GM12891 (cell line): Measurements from ENCODE around the gene CEBPE.

Experiments
- DNase-seq: peaks from one replicate; pipeline ENCODE4 v3.0.0; 2011; ENCODE audit warnings: low spot score; ENCODE audit not compliant: insufficient read length
- FAIRE-seq: peaks from 2 replicates; lab custom pipeline; 2011; peaks lifted over from hg19 to GRCh38; lab: Jason Lieb, UNC
- PAX5 ChIP-seq: IDR thresholded peaks from 2 replicates; pipeline ENCODE4 v1.6.1; 2011; ENCODE audit warnings: low read length, moderate library complexity, mild to moderate bottlenecking; ENCODE audit not compliant: insufficient read depth, severe bottlenecking
- POLR2A ChIP-seq: IDR thresholded peaks from 2 replicates; pipeline ENCODE4 v1.6.1; 2011; ENCODE audit warnings: low read depth, low read length, control low read depth
- POLR2AphosphoS5 ChIP-seq: IDR thresholded peaks from 2 replicates; pipeline ENCODE4 v1.6.1; 2011; ENCODE audit warnings: low read depth, low read length, control low read depth
- POU2F2 ChIP-seq: IDR thresholded peaks from 2 replicates; pipeline ENCODE4 v1.6.1; 2011; ENCODE audit warnings: low read depth, mild to moderate bottlenecking, control low read depth, low read length, moderate library complexity
- SPI1 ChIP-seq: IDR thresholded peaks from 2 replicates; pipeline ENCODE4 v1.6.1; 2011; ENCODE audit warnings: low read depth, low read length, control low read depth
- TAF1 ChIP-seq: IDR thresholded peaks from 2 replicates; pipeline ENCODE4 v1.6.1; 2011; ENCODE audit warnings: low read depth, low read length, control low read depth

Gene CEBPE

GRCh38 chr14:23104591-23105347 is 14.3 kb downstream of the CEBPE start, which contains the start of gene CIROP:
TSS of gene CIROP (minus strand) at chr14:23104989. CDS start at chr14:23104920, 69 bp downstream.
- FAIRE-seq: no peak
- DNase-seq: no peak
- TF ChIP-seq TAF1 (no peak), PAX5 (no peak), POU2F2 (no peak), POLR2A (no peak), POLR2AphosphoS5 (no peak)

DNA sequence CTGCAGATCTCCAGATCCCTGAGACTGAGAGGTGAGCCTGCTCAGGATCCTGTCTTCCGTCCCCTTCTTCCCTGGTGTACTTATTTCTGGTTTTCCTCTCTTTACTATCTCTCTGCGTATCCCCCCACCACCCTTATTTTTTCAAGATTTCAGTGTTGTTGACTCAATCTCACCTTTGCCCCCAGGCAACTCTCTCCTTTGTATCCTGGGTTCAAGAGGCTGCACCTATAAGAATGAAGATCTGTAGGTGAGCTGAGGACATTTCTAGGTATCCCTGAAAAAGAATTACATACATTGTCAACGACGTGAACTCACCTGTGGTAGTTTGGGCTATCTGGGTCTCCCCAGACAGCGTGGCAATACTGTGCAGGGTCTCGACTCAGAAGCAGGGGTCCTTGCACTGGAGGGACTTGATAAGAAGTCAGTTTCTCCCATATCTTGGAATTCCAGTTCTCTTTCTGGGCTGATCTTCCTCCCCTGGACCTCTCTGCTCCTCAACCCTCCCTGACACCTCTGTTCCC is 14.9 kb downstream of the CEBPE start:
- DNase-seq: no peak
- TF ChIP-seq PAX5: no peak
- no peak for TF ChIP-seq POU2F2
- FAIRE-seq: no peak

DNA sequence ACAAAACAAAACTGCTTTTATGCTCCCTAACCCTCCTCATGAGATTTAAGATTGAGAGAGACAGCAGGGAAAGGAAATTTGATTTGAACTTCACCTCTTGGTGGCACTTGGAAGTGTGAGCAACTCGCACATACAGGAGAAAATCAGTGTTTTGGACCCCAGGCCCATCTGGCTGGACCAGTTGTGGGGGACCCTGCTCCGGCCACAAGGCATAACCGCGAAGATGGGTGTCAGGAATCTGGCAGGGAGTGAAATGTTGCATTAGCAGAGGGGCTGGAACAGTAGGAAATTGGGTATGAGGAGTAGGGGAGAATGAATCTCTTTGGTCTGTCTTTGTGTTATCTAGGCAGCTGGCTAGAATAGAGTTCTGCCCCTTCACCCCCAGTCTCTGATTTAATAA is 15.5 kb downstream of the CEBPE start:
- FAIRE-seq (no peak), DNase-seq (no peak)
- no peak for TF ChIP-seq POU2F2
- TF ChIP-seq POLR2A: no peak
- no peak for TF ChIP-seq TAF1
- no peak for TF ChIP-seq SPI1
- no peak for TF ChIP-seq PAX5
- TF ChIP-seq POLR2AphosphoS5: no peak

- no peak for TF ChIP-seq POLR2A
- TF ChIP-seq POLR2AphosphoS5: no peak
- no peak for TF ChIP-seq SPI1
- TF ChIP-seq POU2F2: no peak
- TF ChIP-seq TAF1: no peak
- no peak for DNase-seq
- FAIRE-seq: no peak
Measured at GRCh38 chr14:23102801-23103200, 16.3 kb downstream of the CEBPE start.

DNA sequence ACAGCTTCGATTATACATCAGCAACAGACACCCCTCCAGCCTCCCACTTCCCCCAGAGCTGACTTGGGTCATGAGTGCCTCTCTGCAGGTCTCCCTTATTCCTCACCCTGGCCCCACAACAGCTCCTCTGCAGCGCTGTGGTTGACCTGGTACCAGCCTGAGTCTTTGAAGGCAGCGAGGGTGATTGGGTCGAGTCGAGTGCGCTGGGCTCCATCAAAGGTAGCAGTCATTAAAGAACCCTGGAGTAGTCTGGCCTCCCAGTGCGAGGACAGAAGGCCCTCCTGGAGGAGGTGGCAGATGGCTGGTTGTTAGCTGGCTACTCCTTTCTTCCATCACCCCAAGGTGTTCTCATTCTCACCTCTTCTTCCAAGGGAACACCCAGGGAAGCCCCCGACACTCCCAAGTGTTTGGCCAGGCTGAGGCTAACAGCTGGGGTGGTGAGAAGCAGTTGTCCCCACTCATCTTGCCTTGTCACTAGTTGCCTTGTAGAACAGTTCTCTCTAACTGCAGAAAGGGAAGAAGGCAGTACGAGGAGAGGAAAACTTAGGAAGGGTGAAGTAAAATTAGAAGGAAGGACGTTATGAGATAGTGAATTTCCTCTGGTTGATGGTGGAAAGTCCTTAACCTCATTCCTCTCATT is 16.9 kb downstream of the CEBPE start:
- no peak for DNase-seq
- TF ChIP-seq POLR2AphosphoS5 (no peak), POLR2A (no peak), SPI1 (no peak), PAX5 (no peak), TAF1 (no peak)
- FAIRE-seq: no peak

GRCh38 chr14:23101213-23101970 is 17.7 kb downstream of the CEBPE start:
- TF ChIP-seq PAX5 (no peak), TAF1 (no peak), POU2F2 (no peak), SPI1 (no peak), POLR2AphosphoS5 (no peak), POLR2A (no peak)
- DNase-seq (no peak), FAIRE-seq (no peak)

- TF ChIP-seq POU2F2 (no peak), POLR2A (no peak), POLR2AphosphoS5 (no peak), SPI1 (no peak), PAX5 (no peak), TAF1 (no peak)
- FAIRE-seq (no peak), DNase-seq (no peak)
Measured at GRCh38 chr14:23099212-23099861, 19.7 kb downstream of the CEBPE start.

DNA sequence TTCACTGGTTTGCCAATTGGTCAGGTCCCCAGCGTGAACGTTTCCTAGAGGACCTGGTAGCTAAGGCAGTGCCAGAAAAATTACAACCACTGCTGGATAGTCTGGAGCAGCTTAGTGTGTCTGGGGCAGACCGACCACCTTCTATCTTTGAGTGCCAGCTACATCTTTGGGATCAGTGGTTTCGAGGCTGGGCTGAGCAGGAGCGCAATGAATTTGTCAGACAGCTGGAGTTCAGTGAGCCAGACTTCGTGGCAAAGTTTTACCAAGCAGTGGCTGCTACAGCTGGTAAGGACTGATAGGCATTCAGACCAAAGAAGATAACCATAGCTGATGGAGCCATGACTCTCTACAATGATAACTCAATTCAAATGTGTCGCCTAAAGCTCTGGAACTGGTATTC is 21.3 kb downstream of the CEBPE start:
- no peak for TF ChIP-seq TAF1
- TF ChIP-seq PAX5: no peak
- DNase-seq (no peak), FAIRE-seq (no peak)

DNA sequence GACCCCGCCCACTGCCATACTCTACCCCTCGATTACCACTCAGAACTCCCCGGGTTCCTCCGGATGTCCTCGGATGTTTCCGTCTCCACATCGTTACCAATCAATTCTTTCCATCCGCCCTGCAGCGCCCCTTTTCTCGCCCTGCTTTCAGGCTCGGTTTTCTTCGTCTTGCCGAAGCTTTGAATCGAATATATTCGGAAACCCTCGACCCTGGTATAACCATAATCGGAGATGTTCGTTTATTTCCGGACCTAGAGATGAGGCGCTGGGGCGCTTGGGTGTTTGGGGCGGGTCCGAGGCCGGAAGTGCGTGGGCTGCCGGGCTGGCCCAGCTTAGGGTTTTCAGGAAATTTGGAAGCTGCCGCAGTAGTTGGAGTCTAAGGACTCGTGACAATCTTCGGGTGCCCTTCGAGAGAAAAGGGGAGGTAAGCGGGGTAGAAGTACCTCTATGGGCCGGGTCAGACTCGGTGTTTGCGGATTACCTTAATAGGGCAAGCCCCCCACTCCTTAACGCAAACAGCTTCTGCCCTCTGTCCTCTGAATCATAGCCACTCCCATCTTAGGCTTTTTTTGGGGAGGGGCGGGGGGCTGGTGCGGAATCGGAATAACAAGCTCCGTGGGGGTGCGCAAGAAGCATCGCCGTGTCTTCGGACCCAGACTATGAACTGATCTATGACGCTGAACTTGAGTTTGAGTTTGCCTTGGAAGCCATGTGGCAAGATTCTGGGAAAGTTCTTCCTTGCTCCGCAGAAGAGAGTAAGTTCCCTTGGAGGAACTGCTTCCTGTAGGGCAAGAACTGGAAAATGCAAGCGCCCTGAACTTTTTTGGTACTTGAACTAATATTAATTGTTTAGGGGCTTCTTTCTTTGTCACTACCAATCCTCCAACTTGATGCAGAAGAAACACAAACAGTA is 23.6 kb downstream of the CEBPE start, which contains the start of gene C14orf119:
Gene C14orf119 (plus strand): TSS at position 310 of the 913 bp plus-strand sequence. CDS start 2,154 bp downstream, outside the sequence.
- FAIRE-seq (no peak), DNase-seq (peak; percentile 90)
- peak; percentile 55; the same call in 1 of the 2 replicates for TF ChIP-seq POLR2A
- peak; percentile 77 for TF ChIP-seq TAF1
- TF ChIP-seq SPI1: no peak
- TF ChIP-seq PAX5: no peak
- 0 out of 2 replicates have a peak, but pooled peaks have one; percentile 57 for TF ChIP-seq POU2F2
- peak; percentile 78 for TF ChIP-seq POLR2AphosphoS5
